GM18502 (cell line): ENCODE data around the gene POLL.
"Not testable (repeated sequence)": the region's sequence is repeated elsewhere in the genome, so short reads cannot be mapped to it uniquely, and the experiment has no call there.

Experiments used
- ATAC-seq: cut with Tn5 transposase; IDR thresholded peaks from one replicate; pipeline ENCODE4 v1.9.1; 2021; ENCODE audit warnings: mild to moderate bottlenecking; ENCODE audit not compliant: unreplicated experiment, poor library complexity

POLL gene

DNA sequence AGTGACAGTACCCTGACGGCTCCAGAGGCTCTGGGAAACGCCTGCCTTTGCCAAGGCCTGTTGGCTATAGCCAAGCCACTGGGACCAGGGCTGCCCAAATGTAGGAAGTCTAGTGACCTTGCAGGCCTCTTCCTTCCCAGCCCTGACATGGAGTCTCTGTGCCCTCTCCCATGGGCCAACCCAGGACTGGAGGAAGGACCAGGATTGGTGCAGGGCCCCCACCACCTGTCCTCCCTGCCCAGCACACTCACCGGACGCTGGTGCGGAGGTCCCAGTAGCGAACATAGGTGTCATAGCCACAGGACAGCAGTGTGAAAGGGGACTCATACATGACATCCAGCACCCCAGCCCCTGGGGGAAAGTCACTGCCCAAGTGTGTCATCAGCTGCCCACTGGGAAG lies 24.0 kb upstream of the POLL start:
- ATAC-seq = no peak

DNA sequence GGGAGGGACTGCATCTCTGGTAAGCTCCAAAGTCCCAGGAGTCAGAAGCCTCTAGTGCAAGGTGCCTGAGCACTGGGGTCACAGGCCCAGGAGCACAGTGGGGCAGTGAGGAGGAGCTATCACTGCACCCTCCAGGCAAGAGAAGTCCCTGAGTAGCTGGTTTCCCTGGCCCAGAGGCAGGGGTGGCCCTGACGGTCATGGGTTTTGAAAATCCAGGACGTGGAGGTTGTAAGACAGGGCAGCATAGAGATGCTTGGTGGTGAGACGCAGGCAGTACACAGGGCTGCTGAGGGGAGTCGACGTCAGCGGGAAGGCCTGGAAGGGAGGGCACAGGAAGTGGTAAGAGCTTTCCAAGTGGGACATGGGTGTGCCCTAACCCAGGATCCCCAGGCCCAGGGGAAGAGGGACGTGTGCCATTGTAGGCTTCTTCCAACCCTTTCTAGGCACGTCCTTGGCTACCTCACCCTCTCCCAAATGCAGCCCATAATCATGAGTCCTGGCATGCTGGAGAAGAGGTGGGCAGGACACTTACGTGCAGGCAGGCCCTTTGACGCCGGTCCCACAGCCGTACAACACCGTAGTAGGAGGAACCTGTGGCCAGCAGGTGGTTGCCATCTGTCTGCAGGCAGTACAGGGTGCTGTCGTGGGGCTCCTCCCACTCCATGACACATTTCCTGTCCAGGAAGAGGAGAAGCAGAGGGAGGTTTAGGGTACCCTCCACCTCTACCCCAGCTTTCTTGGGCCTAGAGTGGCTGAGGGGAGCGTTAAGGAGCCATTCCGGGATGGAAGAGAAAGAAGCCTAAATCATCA lies 23.2 kb upstream of the POLL start:
- ATAC-seq = no peak

DNA sequence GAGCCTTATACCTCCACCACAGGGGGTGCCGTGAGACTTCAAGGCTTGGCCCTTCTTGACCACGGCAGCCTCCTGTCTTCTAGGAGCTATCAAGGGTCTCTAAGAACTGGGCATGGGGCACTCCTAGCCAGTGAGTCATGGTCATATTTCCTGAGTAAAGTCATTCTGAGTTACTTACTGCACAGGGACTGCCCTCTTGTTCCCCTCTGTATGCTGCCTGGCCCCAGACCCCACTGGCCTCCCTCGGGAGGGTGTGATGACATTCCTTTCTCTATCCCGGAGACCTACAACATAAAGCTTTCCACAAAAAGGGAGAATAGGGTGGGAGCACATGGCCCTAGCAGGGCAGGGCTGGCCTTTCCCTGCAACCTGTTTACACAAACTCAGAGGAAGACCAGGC lies 21.4 kb upstream of the POLL start:
- no peak for ATAC-seq

DNA sequence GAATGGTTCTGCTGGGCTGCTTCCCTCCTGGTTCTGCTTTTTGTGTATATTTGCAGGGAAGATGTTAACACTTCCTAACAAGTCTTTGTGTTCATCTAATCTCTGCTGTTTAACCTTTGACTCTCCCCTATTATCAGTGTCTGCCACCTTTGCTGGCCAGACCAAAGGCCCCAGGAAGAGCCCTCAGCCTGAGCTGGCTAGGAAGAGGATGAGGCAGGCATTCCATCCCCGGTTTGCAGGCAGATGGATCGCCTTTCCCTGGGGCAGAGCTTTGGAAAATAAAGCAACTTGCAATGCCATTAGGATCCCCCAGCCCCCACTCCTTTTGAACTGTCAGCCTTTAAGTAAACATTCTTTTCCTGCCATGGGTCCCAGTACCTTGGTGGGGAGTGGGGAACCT lies 19.1 kb upstream of the POLL start:
- ATAC-seq = no peak

DNA sequence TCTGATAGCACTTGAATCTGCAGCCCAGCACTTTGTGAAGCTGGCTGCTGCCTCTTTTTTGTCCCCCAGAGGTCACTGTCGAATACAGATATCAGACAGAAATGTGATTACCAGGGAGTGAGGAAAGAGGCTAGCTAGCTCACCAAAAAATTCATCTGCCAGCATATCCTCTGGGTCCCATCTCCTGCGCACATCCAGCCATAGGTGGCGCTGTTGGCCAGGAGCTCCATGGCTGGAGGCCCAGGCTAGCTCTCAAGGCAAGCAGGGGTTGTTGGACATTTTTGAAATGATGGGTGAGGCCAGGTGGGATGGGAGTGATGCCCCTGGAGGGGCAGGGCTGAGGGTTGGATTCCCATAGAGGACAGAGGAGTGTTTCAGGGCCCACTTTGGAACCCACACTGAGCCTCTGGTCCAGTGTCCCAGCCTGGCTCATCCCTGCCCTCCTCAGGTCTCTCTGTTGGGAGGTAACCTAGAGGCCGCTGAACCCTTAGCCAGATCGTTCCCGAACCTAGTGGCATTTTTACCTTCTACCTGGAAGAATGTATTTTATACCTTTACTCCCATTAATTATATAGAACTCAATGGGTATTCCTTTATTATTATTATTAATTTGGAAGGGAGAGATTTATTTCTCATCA lies 14.8 kb upstream of the POLL start:
- peak; percentile 47 for ATAC-seq

DNA sequence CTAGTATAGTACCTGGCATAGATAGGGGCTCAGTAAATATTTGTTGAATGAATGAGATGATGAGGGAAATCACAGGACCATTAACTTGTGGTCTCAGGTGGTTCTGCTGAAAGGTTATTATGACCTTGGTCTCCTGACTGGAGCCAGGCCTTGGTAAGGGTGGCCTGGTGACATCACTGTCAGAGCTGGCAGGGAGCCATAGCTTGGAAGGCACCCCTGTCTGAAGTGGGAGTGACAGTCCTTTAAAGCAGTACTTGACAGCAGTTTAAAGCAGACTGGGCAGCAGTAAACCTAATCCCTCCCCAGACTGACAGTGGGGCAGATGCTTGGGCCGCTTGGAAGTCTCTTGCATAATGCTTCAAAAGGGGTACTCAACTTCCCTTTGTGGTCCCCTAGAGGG lies 13.5 kb upstream of the POLL start:
- no peak for ATAC-seq

GRCh38 chr10:101597091-101597900 lies 9.2 kb upstream of the POLL start:
- ATAC-seq = no peak

- ATAC-seq = no peak
These were observed 7.8 kb upstream of the POLL start for GRCh38 chr10:101595591-101596433.

- not testable (repeated sequence) for ATAC-seq
These were observed 5.3 kb upstream of the POLL start for GRCh38 chr10:101593331-101593730.

DNA sequence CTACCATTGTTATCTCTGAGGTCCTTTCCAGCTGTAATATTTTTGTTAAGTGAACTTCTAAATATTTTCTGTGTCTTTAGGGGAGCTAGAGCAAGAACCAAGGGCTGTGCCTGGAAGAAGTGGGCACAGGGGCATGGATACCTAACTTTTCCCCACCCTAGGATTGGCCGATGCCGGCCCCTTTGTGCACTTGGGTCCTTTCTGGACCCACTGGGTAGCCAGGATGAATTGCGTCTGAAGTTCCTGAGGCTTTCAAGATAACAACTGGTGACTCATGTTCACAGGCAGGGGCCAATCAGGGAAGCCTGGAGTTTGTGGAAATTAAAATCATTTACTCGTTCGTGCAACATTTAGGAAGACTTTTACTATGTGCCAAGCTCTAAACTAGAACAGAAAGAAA lies 822 bp upstream of the POLL start:
- no peak for ATAC-seq

DNA sequence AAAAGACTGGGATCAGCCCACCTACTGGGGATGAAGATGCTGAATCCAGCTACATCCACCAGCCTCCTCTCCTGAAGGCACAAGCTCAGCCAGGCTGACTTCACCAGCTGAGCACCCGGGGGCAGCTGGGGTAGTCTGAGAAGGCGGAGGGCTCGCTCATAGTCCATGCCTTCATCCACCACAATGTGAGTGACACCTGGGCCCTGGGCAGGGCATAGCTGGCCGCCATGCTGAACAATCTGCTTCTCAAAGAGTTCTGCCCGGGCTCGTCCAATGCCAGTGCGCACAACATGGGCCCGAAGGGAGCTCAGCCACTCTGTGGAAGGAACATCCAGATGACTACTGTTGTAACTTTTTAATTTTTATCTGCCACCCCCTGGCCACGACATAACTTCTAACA lies 2.2 kb downstream of the POLL start:
- no peak for ATAC-seq

DNA sequence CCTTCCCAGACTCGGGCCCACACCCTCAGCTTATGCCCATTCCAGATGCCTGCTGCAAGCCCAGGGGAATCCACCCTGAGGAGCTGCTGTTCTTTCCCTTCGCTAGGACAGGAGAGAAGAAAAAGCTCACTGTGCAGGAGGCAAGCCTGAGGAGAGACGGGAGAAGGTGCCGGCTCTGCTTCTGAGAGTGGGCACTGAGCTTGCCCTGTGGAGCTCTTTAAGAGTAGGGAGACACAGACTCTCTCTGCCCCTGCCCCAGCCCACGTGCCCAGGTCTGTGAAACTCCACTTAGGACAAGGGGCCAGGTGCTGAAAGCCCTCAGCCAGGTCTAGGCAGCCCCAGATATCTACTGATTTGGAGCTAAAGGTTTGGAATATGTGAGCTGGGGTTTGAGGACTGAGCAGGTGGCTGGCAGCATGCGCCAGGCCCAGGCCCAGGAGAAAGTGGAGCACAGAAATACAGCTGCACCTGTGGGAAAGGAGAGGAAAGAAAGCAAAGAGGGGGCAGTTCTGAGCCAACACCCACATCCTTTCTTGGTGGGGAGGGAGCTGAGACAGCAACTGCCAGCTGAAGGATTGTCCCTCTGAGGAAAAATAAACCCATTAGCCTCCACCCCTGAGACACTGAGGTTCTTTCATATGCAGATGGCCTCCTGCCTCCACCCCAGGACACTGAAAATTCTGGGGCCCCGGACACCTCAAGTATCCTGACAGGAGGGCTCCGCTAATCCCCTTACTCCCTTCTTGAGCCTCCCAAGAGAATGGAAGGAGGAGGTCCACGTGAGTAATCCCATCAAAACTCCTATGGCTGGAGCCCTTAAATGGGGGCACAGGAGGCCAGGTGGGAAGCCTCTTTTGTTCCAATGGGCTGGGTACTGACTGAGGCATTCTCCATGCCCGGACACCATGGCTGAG lies 7.3 kb downstream of the POLL start:
- ATAC-seq = no peak

DNA sequence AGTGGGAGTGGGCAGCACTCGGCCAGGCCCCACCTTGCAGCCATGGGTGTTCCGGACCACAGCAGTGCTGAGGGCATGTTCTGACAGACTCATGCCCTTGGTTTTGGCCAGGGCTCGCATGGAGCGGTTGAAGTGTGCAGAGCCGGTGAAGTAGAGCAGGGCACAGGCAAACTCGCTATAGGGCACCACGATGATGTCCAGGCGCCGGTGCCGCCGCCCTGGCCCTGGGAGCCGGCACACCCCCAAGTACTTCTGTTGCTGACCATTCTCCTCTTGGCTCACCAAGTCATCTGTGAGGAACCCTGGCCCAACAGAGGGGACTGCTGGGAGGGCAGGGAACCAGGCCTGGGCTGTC lies 8.6 kb downstream of the POLL start:
- ATAC-seq = no peak

GRCh38 chr10:101578803-101579515 lies 9.1 kb downstream of the POLL start:
- no peak for ATAC-seq

GRCh38 chr10:101578192-101578591 lies 9.9 kb downstream of the POLL start:
- ATAC-seq = no peak

DNA sequence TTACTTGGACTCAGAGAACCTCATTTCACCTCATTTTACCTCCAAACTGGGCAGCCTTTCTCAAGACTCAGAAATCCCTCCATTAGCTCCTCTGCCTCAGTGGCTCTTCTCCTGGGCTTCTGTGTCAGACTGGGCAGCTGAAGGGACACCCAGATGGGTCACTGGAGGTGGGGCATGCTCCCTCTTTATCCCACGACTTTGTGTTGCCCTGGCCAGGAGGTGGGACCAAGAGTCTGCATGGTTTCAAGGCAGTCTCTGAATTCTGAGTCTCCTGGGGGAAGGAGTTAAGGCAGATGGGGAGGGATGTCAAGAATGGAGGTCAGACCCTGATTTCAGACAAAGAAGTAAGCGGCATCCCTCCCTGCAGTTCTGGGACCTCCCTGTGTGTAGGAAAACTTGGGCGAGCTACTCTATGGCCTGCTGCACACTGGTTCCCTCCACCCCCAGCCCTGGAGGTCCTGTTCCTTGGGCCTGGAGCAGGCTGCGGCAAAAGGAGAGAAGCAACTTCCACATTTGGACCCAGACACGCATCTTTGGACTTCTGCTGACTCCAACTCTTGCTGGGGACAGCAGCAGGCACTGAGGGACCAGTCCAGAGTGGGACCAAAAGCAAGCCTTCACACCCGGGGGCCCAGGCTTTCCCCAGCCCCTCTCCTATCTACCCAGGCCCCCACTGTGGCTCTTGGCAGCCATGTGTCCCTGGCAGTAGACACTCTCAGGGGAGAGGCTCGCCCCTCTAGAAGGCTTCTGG lies 10.8 kb downstream of the POLL start:
- no peak for ATAC-seq

- ATAC-seq = no peak
These were observed 11.7 kb downstream of the POLL start for GRCh38 chr10:101576211-101576863.
